Kidney epithelial cell (primary cell): Measurements from ENCODE around the gene C1QL2. TPM values are rescaled to one million over a fixed set of nuclear protein-coding genes. Genes with fewer than 3 reads are reported as not detected.
A peak's percentile ranks its signal among the peaks of the same experiment; 100 is the strongest.

Experiments used
- DNase-seq: peaks from one replicate; pipeline ENCODE4 v3.0.0-alpha.2; 2010; ENCODE audit warnings: low read depth
- H3K27me3 ChIP-seq: 2 replicates; pipeline ENCODE4 v1.6.0; 2011; ENCODE audit warnings: low read length; ENCODE audit not compliant: control insufficient read depth, insufficient read depth
- H3K36me3 ChIP-seq: 2 replicates; pipeline ENCODE4 v1.5.1; 2011; ENCODE audit warnings: low read length; ENCODE audit not compliant: control insufficient read depth, insufficient read depth
- H3K4me3 ChIP-seq: 2 replicates; pipeline ENCODE4 v1.5.1; 2011; ENCODE audit warnings: low read depth, mild to moderate bottlenecking, control low read depth, low read length
- CTCF ChIP-seq: IDR thresholded peaks from 2 replicates; pipeline ENCODE4 v1.5.1; 2011; ENCODE audit warnings: mild to moderate bottlenecking, moderate library complexity, low read length, control low read depth, inconsistent platforms; ENCODE audit not compliant: insufficient read depth, poor library complexity, severe bottlenecking
- total RNA-seq: library from RNA; depleted of rRNA; stranded (reverse); fragments of >200 nt; gene quantifications from 2 replicates; pipeline ENCODE4 v1.2.3, GENCODE V29; 2015

C1QL2 gene
- total RNA-seq, 1 donor from 2014 or later: not detected

GRCh38 chr2:119136872-119137271, 21.7 kb downstream of the C1QL2 start:
- Histone ChIP-seq H3K27me3 (peaks cover 2% of the 10 kb centered on the region), H3K4me3 (no peak overlapping the region), H3K36me3 (no peaks in the 10 kb centered on the region)
- no peak for DNase-seq
- no peak for TF ChIP-seq CTCF

GRCh38 chr2:119136093-119136492, 22.5 kb downstream of the C1QL2 start:
- no peak for DNase-seq
- no peak for TF ChIP-seq CTCF
- Histone ChIP-seq H3K4me3 (no peak overlapping the region), H3K27me3 (peaks cover 2% of the 10 kb centered on the region), H3K36me3 (no peaks in the 10 kb centered on the region)

GRCh38 chr2:119134775-119135174, 23.8 kb downstream of the C1QL2 start:
- no peak overlapping the region for H3K4me3 ChIP-seq
- no peak for TF ChIP-seq CTCF
- H3K36me3 ChIP-seq: no peaks in the 10 kb centered on the region
- no peak for DNase-seq
- peaks cover 11% of the 10 kb centered on the region for H3K27me3 ChIP-seq

DNA sequence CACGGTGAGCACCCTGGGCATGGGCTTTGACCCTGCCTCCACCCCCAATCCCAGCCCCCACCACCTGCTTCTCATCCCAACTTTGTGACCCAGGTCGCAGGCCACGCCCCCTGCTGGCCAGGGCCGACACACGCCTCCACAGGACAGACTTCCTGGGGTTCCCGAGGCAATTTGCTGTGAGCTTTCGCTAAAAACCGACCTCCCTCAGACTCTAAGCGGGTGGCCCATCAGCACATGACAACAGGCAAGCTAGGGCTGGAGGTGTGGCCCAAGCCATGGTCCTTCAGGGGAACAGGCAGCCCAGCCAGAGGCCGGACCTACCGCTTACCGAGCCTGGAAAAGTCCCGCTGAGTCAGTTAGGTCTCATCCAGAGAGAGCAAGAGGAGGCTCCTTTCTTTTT, 31.9 kb downstream of the C1QL2 start:
- Histone ChIP-seq H3K27me3 (peaks cover 33% of the 10 kb centered on the region), H3K36me3 (no peaks in the 10 kb centered on the region), H3K4me3 (no peak overlapping the region)
- TF ChIP-seq CTCF: peak; percentile 69
- DNase-seq: no peak

DNA sequence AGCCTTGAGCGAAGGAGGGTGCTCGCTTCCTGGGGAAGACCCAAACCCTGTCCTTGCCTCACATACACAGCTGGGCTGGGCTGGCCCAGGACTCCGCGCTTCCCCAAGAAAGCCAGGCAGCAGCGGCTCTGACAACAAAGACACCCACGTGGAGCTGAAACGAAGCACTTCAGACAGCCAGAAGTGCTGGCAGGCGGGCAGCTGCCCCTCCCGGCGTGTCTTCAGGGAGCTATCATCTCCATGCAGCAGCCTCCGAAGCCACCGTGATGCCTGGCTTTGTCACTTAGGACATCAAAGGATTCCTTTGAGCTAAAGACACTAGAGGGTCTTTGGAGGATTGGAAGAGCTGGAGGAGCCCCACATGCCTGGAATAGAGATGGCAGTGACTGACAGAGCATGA, 35.2 kb downstream of the C1QL2 start:
- Histone ChIP-seq H3K4me3 (no peak overlapping the region), H3K27me3 (peaks cover 28% of the 10 kb centered on the region), H3K36me3 (no peaks in the 10 kb centered on the region)
- TF ChIP-seq CTCF: no peak
- DNase-seq: no peak

- no peak for DNase-seq
- H3K27me3 ChIP-seq: peaks cover 26% of the 10 kb centered on the region
- no peaks in the 10 kb centered on the region for H3K36me3 ChIP-seq
- no peak overlapping the region for H3K4me3 ChIP-seq
- no peak for TF ChIP-seq CTCF
These were observed 35.9 kb downstream of the C1QL2 start for GRCh38 chr2:119122663-119123062.
